Left forelimb (tissue), 1 donor: ENCODE data around the gene TMEFF2.

ENCODE experiments used
- DNase-seq: peaks from one replicate; pipeline ENCODE4 v3.0.0-alpha.2; 2018; ENCODE audit warnings: low spot score

TMEFF2 gene

GRCh38 chr2:191965733-191966132 is 229.0 kb downstream of the TMEFF2 start:
- DNase-seq = no peak

GRCh38 chr2:191961556-191961955 is 233.2 kb downstream of the TMEFF2 start:
- DNase-seq = no peak

- no peak for DNase-seq
Observed at GRCh38 chr2:191959209-191959608, 235.5 kb downstream of the TMEFF2 start.

GRCh38 chr2:191957996-191958860 is 236.5 kb downstream of the TMEFF2 start:
- DNase-seq = no peak

- no peak for DNase-seq
Observed at GRCh38 chr2:191954451-191954850, 240.3 kb downstream of the TMEFF2 start.

GRCh38 chr2:191952515-191953270 is 242.0 kb downstream of the TMEFF2 start:
- DNase-seq = no peak

- no peak for DNase-seq
Observed at GRCh38 chr2:191951832-191952231, 242.9 kb downstream of the TMEFF2 start.

GRCh38 chr2:191951376-191951775 is 243.4 kb downstream of the TMEFF2 start:
- no peak for DNase-seq

GRCh38 chr2:191950132-191950874 is 244.4 kb downstream of the TMEFF2 start:
- no peak for DNase-seq

- no peak for DNase-seq
Observed at GRCh38 chr2:191947235-191947634, 247.5 kb downstream of the TMEFF2 start.

- DNase-seq = no peak
Observed at GRCh38 chr2:191946471-191947182, 248.1 kb downstream of the TMEFF2 start.

GRCh38 chr2:191945623-191946022 is 249.1 kb downstream of the TMEFF2 start:
- no peak for DNase-seq

- no peak for DNase-seq
Observed at GRCh38 chr2:191942739-191943103, 252.0 kb downstream of the TMEFF2 start.

GRCh38 chr2:191942090-191942738 is 252.5 kb downstream of the TMEFF2 start:
- DNase-seq = no peak

- DNase-seq = no peak
Observed at GRCh38 chr2:191941376-191941929, 253.3 kb downstream of the TMEFF2 start.

- DNase-seq = no peak
Observed at GRCh38 chr2:191938779-191939178, 256.0 kb downstream of the TMEFF2 start.

GRCh38 chr2:191936882-191937405 is 257.8 kb downstream of the TMEFF2 start:
- no peak for DNase-seq

GRCh38 chr2:191935247-191935646 is 259.5 kb downstream of the TMEFF2 start:
- no peak for DNase-seq

GRCh38 chr2:191933307-191934105 is 261.2 kb downstream of the TMEFF2 start:
- DNase-seq = no peak

GRCh38 chr2:191932286-191932685 is 262.4 kb downstream of the TMEFF2 start:
- no peak for DNase-seq
